ENCODE data around the gene CFD. TPM values are rescaled to one million over a fixed set of nuclear protein-coding genes. Genes with fewer than 3 reads are reported as not detected.

The CFD gene
- total and polyA plus RNA-seq, 10 of the 15 experiments (the other 5 are each of a cell fraction or from before 2014, with no cell fraction given) = 0.05 to 1.1 (median 0.38) TPM; not detected in 4

GRCh38 chr19:904545-904944, 45.1 kb downstream of the CFD start:
- ChIA-PET SMC1A (ENCODE audit: uncharacterized antibody, unreplicated experiment) (no interaction called here), RAD21 (ENCODE audit: unreplicated experiment) (no interaction called here), POLR2A (no interaction called here), CTCF (interaction anchor here (0.6 to 0.8 kb wide), 2 partner anchors 11 to 18 kb away, joined by 3 read pairs; partner anchors contain the start of genes MED16 and RNU6-9)
- WGBS (ENCODE audit: insufficient coverage, insufficient replicate concordance, low lambda C conversion rate, missing lambda C conversion rate) = 90% methylated on average over 8 of the region's 8 CpGs
- Histone ChIP-seq H3K9me3 (replicated peaks; ENCODE audit: control insufficient read depth, insufficient read depth, low read length) (no peaks in the 10 kb centered on the region), H3K4me3 (no peak overlapping the region), H2AFZ (ENCODE audit: control insufficient read depth, low read depth, low read length) (no peak overlapping the region), H3K79me2 (ENCODE audit: control insufficient read depth, insufficient read depth, low read length) (peaks cover 10% of the 10 kb centered on the region), H4K20me1 (ENCODE audit: control insufficient read depth, insufficient read depth) (no peaks in the 10 kb centered on the region), H3K4me2 (ENCODE audit: control insufficient read depth, insufficient read depth) (no peak overlapping the region), H3K27me3 (replicated peaks in 1 of 2; ENCODE audit: control insufficient read depth in 2 of 2, insufficient read depth in 2 of 2, low read length in 1 of 2) (no peaks in the 10 kb centered on the region), H3K36me3 (ENCODE audit: control insufficient read depth in 2 of 2, insufficient read depth in 2 of 2, low read length in 1 of 2) (peaks cover 0 to 4% of the 10 kb centered on the region in 2 experiments; a peak in 1 of 4 replicates), H3K9ac (ENCODE audit: control insufficient read depth, insufficient read depth, low read length) (no peak overlapping the region), H3K27ac (ENCODE audit: control insufficient read depth, insufficient read depth) (no peak overlapping the region), H3K4me1 (ENCODE audit: control insufficient read depth, insufficient read depth, low read length) (peaks cover 31% of the 10 kb centered on the region)
- BruUV-seq (replicated peaks) = no TSS peak
- intact Hi-C loops (cut with micrococcal nuclease; ENCODE audit: unreplicated experiment) = no loop called here
- no peak for ATAC-seq
- no peak for FAIRE-seq
- DNase-seq (ENCODE audit: low read depth, low spot score) = no peak
- TF ChIP-seq BCL11A (IDR thresholded peaks at IDR 0.05; ENCODE audit: low read depth, low read length) = no peak
- no peak for TF ChIP-seq NFIC (IDR thresholded peaks at IDR 0.05; ENCODE audit: low read depth, low read length)
- TF ChIP-seq JUND (IDR thresholded peaks at IDR 0.05; ENCODE audit: low read depth, low read length) = no peak
- TF ChIP-seq ATF3 (IDR thresholded peaks at IDR 0.05; ENCODE audit: borderline replicate concordance, extremely low read depth, low read depth, low read length) = no peak
- no peak for TF ChIP-seq ZNF24 (IDR thresholded peaks at IDR 0.05)
- TF ChIP-seq MXI1 (IDR thresholded peaks at IDR 0.05; ENCODE audit: low read depth, low read length) = no peak
- no peak for TF ChIP-seq PRDM15 (CRISPR knock-in tag; IDR thresholded peaks at IDR 0.05)
- in situ Hi-C loops (cut with MboI) = no loop called here
